SU-DHL-6 (cell line): ENCODE measurements around the gene SAFB2.

Experiments used
- CTCF ChIP-seq: fragments of 200-600 bp; sonication (generic); IDR thresholded peaks from one replicate; pipeline ENCODE4 v1.5.1; 2017; ENCODE audit warnings: antibody characterized with exemption, mild to moderate bottlenecking, low read length, moderate library complexity; ENCODE audit not compliant: insufficient read depth, poor library complexity, severe bottlenecking
- EZH2phosphoT487 ChIP-seq: fragments of 200-600 bp; sonication (generic), shearing (Covaris generic); conservative IDR thresholded peaks from 2 replicates; pipeline ENCODE4 v1.6.1; 2018; ENCODE audit warnings: mild to moderate bottlenecking, antibody characterized with exemption, low read length, moderate library complexity, mixed read lengths

GRCh38 chr19:5624741-5625278 is 2.2 kb upstream of the SAFB2 start:
- no peak for TF ChIP-seq CTCF
- no peak for TF ChIP-seq EZH2phosphoT487
